Omental fat pad (tissue), 4 donors: ENCODE data around the gene MMP3. TPM values are rescaled to one million over a fixed set of nuclear protein-coding genes. Genes with fewer than 3 reads are reported as not detected.

Experiments used
- ATAC-seq: fragments of 150-250 bp; one replicate; pipeline ENCODE4 v1.9.1; 2016; ENCODE audit warnings: mild to moderate bottlenecking, moderate library complexity; ENCODE audit not compliant: low FRiP score
- DNase-seq: peaks from one replicate; pipeline ENCODE4 v3.0.0-alpha.2; 2019; ENCODE audit warnings: low spot score
- CTCF ChIP-seq, 3 donors: fragments of 450-650 bp; IDR thresholded peaks; one replicate each; pipeline ENCODE4 v1.5.1; 2016 to 2017; ENCODE audit warnings: antibody characterized with exemption in 3 of 3, mild to moderate bottlenecking in 3 of 3, moderate library complexity in 2 of 3
- total RNA-seq, 4 donors: library from RNA; depleted of rRNA; stranded (reverse); fragments of >200 nt; gene quantifications; one replicate each; pipeline ENCODE4 v1.1.0, GENCODE V29; 2016

The MMP3 gene
- total RNA-seq, 4 donors from 2014 or later: not detected

GRCh38 chr11:102833731-102834130 lies 9.7 kb downstream of the MMP3 start:
- ATAC-seq: no peak
- no peak for TF ChIP-seq CTCF (IDR thresholded peaks at IDR 0.05)
- no peak for DNase-seq

- no peak for DNase-seq
- ATAC-seq: no peak
- no peak for TF ChIP-seq CTCF (IDR thresholded peaks at IDR 0.05)
Measured at GRCh38 chr11:102832612-102833011, 10.8 kb downstream of the MMP3 start.

- TF ChIP-seq CTCF (IDR thresholded peaks at IDR 0.05): no peak
- DNase-seq: no peak
- ATAC-seq: no peak
Measured at GRCh38 chr11:102831489-102832440, 11.6 kb downstream of the MMP3 start.

- no peak for TF ChIP-seq CTCF (IDR thresholded peaks at IDR 0.05)
- ATAC-seq (no peak), DNase-seq (no peak)
Measured at GRCh38 chr11:102831128-102831488, 12.3 kb downstream of the MMP3 start.

- ATAC-seq (no peak), DNase-seq (no peak)
- TF ChIP-seq CTCF (IDR thresholded peaks at IDR 0.05): no peak
Measured at GRCh38 chr11:102830001-102830727, 13.2 kb downstream of the MMP3 start.

GRCh38 chr11:102829316-102830000 lies 14.0 kb downstream of the MMP3 start:
- ATAC-seq: no peak
- TF ChIP-seq CTCF (IDR thresholded peaks at IDR 0.05): no peak
- DNase-seq: no peak
